IgD-negative memory B cell (primary cell): ENCODE data around the gene PREX1. TPM values are rescaled to one million over a fixed set of nuclear protein-coding genes. Genes with fewer than 3 reads are reported as not detected.

Experiments used
- H3K27ac Mint-ChIP-seq, 3 donors: one replicate each; pipeline ENCODE4 v1.8.0; 2020 to 2022; ENCODE audit warnings: mild to moderate bottlenecking in 3 of 3, mixed read lengths in 3 of 3, moderate library complexity in 1 of 3
- H3K27me3 Mint-ChIP-seq: one replicate; pipeline ENCODE4 v1.8.0; 2021; ENCODE audit warnings: mixed read lengths
- H3K36me3 Mint-ChIP-seq: one replicate; pipeline ENCODE4 v1.8.0; 2020; ENCODE audit warnings: mild to moderate bottlenecking, mixed read lengths
- H3K4me1 Mint-ChIP-seq, 3 donors: one replicate each; pipeline ENCODE4 v1.8.0; 2020 to 2022; ENCODE audit warnings: mixed read lengths in 3 of 3, mild to moderate bottlenecking in 1 of 3
- H3K4me3 Mint-ChIP-seq, 4 donors: one replicate each; pipeline ENCODE4 v1.8.0; 2020 to 2022; ENCODE audit warnings: mild to moderate bottlenecking in 4 of 4, mixed read lengths in 4 of 4, moderate library complexity in 3 of 4
- H3K9me3 Mint-ChIP-seq, 3 donors: one replicate each; pipeline ENCODE4 v1.8.0; 2020 to 2021; ENCODE audit warnings: mixed read lengths in 3 of 3, mild to moderate bottlenecking in 1 of 3
- polyA plus RNA-seq: library from polyadenylated mRNA; unstranded; fragments of 300-500 nt; fragmentation: Illumina TruSeq; gene quantifications from one replicate; pipeline ENCODE4 v1.2.3, GENCODE V29; 2021

The PREX1 gene
- polyA plus RNA-seq, 1 donor from 2014 or later, result 41.7 TPM

DNA sequence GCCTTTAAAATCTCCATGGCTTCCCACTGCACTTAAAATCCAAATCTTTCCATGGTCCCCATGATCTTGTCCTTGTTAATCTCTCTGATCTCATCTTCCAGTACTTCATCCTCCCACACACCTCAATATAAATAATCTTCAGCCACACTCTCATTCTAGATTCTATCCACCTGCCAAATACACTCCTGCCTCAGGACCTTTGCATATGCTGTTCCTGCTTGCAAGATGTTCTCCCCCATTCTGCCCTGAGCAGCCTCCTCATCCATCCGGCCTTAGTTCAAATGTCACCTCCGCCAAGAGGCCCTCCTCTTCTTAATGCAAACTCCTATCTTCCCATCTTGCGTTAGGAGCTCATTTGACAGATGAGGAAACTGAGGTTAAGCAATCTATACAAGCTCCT lies 77.4 kb downstream of the PREX1 start:
- Mint-ChIP-seq H3K27me3 (no peaks in the 10 kb centered on the region), H3K27ac (peak overlapping the region in 2 of 3 donors; percentile 82 to 85), H3K4me3 (peak overlapping the region; percentile 3 to 87 (median 49)), H3K4me1 (peaks cover 61 to 84% (median 73%) of the 10 kb centered on the region in 3 donors), H3K9me3 (peaks cover 0 to 5% (median 2%) of the 10 kb centered on the region in 3 donors), H3K36me3 (peaks cover 4% of the 10 kb centered on the region)

DNA sequence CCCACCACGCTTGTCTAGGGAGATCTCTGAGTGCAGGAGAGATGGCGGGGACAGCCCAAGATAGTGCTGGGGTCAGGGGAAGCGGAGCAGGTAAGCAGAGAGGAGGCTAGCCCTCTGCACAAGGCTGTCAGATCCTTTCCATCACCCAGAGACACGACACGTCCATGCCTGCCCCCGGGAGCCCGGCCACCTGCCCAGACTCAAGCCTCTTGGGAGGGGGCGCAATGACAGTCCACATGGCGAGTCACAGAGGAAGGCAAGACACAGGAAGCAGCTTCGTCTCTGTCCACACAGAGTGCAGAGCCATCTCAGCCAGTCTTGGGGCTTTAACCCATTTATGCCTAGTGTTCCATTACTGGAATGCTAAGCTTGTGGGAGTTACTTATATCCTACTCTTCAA lies 78.4 kb downstream of the PREX1 start:
- Mint-ChIP-seq H3K9me3 (no peaks in the 10 kb centered on the region), H3K36me3 (peaks cover 4% of the 10 kb centered on the region), H3K4me1 (peaks cover 63 to 77% (median 66%) of the 10 kb centered on the region in 3 donors), H3K27ac (peak overlapping the region; percentile 82 to 96 (median 86)), H3K4me3 (peak overlapping the region in 2 of 4 donors; percentile 58 to 87), H3K27me3 (no peaks in the 10 kb centered on the region)

DNA sequence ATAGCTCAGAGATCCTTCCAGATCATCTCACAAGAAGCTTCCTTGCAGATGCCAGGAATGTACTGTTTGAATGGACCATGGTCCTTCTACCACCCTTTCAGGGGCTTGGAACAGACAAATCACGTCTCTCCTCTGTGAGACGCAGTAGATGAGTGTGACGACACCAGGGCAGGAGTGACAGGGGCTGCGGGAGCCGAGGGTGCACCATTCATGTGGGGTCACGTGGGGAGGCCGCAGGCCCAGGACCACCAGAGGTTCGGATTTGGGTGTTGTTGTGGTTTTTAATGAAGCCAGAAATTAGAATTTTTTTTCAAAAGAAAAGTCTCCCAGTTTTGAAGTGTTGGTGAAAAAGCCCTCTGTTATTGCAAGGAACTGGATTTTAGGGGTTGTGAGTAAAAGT lies 79.2 kb downstream of the PREX1 start:
- Mint-ChIP-seq H3K27me3 (no peaks in the 10 kb centered on the region), H3K27ac (peak overlapping the region; percentile 82 to 96 (median 91)), H3K9me3 (no peaks in the 10 kb centered on the region), H3K4me1 (peaks cover 56 to 70% (median 58%) of the 10 kb centered on the region in 3 donors), H3K36me3 (peaks cover 5% of the 10 kb centered on the region), H3K4me3 (peak overlapping the region in 3 of 4 donors; percentile 60 to 85 (median 77))

DNA sequence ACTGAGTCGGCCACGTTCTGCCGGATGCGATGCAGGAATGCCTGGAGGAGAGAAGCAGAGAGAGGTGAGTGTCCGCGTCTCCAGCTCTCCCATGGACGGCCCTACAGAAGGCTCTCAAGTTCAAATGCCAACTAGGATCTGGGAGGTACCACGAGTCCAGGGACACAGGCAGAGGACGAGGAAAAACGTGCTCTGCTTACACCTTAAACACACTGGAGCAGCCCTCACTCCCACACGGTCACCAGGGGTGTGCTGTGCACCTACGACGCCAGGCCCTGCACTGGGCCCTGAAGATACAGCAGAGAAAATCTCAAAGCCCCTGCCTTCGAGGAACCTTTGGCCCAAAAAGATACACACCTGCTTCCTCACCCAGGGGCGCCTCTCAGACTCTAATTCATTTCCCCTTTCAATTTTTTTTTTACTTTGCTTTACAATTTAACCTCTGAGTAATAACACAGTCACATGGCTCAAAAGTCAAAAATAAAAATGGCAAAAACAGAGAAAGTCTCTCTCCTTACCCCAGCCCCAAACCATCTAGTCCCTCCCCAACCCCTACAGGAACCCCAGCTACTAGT lies 79.9 kb downstream of the PREX1 start:
- Mint-ChIP-seq H3K36me3 (peaks cover 2% of the 10 kb centered on the region), H3K27me3 (no peaks in the 10 kb centered on the region), H3K27ac (peak overlapping the region; percentile 45 to 91 (median 82)), H3K4me3 (peak overlapping the region; percentile 57 to 85 (median 68)), H3K4me1 (peaks cover 49 to 66% (median 53%) of the 10 kb centered on the region in 3 donors), H3K9me3 (no peaks in the 10 kb centered on the region)

DNA sequence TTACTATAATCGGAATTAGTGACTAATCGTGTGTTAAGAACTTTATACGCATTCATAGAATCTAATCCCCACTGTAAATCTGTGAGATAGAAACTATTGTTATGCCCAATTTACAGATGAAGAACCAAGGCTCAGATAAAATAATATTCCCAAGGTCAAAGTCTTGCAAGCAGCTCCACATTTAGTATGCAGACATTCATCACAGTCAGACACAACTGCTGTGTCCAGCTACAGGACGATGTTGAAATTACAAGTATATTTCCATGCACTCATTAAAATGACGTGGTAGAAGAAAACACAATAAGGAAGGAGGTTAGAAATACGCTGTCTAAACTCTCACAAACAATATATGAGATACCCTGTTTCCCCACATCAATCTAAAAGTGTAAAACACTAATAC lies 82.5 kb downstream of the PREX1 start:
- Mint-ChIP-seq H3K27me3 (no peaks in the 10 kb centered on the region), H3K27ac (peak overlapping the region in 1 of 3 donors; percentile 51), H3K9me3 (no peaks in the 10 kb centered on the region), H3K36me3 (peaks cover 1% of the 10 kb centered on the region), H3K4me1 (peaks cover 40 to 49% (median 41%) of the 10 kb centered on the region in 3 donors), H3K4me3 (no peak overlapping the region)

DNA sequence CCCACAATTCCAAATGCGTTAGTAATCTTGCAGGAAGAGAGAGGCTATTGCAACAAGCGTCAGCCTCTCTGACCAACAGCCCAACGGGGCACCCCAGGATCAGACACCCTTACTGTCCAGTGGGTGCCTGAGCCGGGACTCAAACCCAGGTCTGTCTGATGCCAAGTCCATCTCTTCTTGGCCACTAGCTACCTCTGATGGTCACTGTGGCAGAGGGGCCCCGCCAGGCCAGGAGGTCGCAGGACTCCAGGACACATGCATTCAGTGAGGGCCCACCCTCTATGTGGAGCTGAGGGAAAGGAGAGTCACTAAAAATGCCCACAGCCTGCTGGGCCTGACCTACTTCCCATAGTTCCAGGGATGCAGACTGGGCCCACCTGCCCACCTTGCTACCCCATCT lies 83.3 kb downstream of the PREX1 start:
- Mint-ChIP-seq H3K27me3 (no peaks in the 10 kb centered on the region), H3K4me1 (peaks cover 39 to 49% (median 41%) of the 10 kb centered on the region in 3 donors), H3K27ac (no peak overlapping the region), H3K36me3 (peaks cover 1% of the 10 kb centered on the region), H3K9me3 (no peaks in the 10 kb centered on the region), H3K4me3 (no peak overlapping the region)

DNA sequence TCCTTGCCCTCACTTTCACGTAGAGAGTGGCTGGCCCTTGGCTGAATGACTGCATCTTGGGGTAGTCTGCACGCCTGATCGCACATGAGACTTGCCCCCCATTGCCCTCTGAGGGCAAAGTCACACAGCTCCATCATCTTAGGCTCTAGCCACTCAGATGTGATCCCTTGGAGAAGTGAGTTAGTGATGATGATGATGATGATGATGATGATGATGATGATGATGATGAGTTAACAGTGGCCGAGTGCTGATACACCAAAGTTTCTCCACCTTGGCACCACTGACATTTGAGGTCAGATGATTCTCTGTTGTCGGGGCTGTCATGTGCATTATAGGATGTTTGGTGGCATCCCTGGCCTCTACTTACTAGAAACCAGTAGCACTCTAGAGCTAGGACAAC lies 84.0 kb downstream of the PREX1 start:
- Mint-ChIP-seq H3K36me3 (peaks cover 1% of the 10 kb centered on the region), H3K4me1 (peaks cover 41 to 50% (median 44%) of the 10 kb centered on the region in 3 donors), H3K9me3 (no peaks in the 10 kb centered on the region), H3K27me3 (no peaks in the 10 kb centered on the region), H3K27ac (no peak overlapping the region), H3K4me3 (no peak overlapping the region)

DNA sequence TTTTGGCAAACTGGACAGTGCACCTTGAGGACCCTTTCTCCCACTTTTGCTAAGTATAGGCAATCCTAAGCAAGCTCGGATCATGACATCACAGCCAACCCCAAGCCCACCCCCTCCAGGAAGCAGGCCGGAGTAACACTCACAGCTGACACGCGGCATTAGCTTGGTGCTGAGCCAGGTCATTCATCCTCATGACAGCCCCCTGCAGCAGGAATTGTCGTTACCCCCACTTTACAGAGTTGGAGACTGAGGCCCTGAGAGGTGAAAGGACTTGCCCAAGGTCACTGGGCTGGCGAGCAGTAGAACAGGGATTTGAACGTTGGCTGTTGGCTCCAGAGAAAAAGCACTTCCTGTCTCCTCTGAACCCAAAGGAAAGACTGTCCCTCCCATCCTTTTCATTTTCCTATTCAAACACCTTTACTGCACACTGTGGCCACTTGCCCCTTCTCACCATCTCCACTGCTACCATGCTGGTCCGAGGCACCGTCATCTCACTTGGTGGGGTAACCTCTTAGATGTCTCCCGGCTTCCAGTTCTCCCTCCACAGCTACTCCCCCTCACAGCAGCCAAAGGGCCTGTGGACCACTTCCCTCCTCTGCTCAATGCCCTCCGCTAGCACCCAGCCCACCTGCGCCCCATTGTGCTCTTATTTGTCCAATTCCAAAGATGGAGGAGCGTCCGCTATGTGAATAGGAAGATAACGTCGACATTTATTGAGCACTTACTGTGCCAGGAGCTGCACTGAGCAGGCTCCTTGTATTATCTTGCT lies 84.7 kb downstream of the PREX1 start:
- Mint-ChIP-seq H3K4me1 (peaks cover 37 to 50% (median 40%) of the 10 kb centered on the region in 3 donors), H3K36me3 (peaks cover 1% of the 10 kb centered on the region), H3K9me3 (no peaks in the 10 kb centered on the region), H3K4me3 (no peak overlapping the region), H3K27me3 (no peaks in the 10 kb centered on the region), H3K27ac (peak overlapping the region in 2 of 3 donors; percentile 15 to 70)

DNA sequence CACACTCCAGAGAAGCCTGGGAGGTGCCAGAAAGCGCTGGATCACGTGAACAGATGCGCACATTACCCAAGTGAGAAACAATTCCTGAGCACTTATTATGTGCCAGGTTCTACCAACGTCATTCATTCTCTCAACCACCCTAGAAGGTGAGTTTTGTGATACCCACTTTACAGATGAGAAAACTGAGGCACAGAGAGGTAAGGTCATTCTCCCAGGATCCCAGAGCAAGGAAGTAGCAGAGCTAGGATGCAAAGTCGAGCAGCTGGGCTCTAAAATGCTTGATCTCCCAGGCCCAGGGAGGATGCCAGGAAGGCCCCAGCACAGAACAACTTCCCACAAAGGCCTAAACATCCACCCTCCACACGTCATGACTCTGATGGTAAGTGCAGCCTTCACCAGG lies 85.6 kb downstream of the PREX1 start:
- Mint-ChIP-seq H3K4me1 (peaks cover 40 to 52% (median 43%) of the 10 kb centered on the region in 3 donors), H3K4me3 (no peak overlapping the region), H3K36me3 (peaks cover 1% of the 10 kb centered on the region), H3K9me3 (no peaks in the 10 kb centered on the region), H3K27ac (no peak overlapping the region), H3K27me3 (no peaks in the 10 kb centered on the region)

DNA sequence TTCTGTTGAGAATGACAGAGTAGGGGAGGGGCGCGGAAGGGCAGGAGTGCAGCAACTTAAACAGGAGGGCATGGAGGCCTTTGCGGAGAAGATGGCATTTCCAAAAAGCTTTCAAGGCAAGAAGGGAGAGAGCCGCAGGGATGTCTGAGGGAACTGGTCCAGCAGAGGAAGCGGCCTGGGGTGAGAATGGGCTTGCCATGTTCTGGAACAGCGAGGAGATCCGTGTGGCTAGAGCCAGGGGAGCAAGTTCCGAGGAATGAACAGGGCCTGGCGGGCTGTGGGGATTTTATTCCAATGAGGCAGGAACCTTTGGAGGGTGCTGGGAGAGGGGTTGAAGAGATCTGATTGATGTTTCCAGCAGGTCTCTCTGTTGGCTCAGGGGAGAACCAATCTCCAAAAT lies 86.1 kb downstream of the PREX1 start:
- Mint-ChIP-seq H3K4me3 (peak overlapping the region in 1 of 4 donors; percentile 43), H3K9me3 (no peaks in the 10 kb centered on the region), H3K4me1 (peaks cover 45 to 52% (median 45%) of the 10 kb centered on the region in 3 donors), H3K36me3 (peaks cover 3% of the 10 kb centered on the region), H3K27me3 (no peaks in the 10 kb centered on the region), H3K27ac (peak overlapping the region in 1 of 3 donors; percentile 76)

DNA sequence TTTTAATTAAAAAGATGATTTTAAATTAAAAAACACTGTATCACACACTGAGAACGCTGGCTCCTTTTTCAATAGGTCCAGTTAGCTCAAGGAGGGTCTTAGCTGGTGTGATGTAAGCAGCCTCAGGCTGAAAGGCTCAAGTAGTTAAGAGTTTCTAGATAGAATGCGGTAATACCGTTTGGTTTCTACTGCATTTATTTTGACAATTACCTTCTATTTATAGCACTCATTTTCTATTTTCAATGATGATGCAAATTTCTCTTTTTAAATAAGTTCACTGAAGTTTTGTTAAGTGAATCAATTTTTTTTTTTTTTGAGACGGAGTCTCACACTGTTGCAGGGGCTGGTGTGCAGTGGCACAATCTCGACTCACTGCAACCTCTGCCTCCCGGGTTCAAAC lies 87.1 kb downstream of the PREX1 start:
- H3K27ac Mint-ChIP-seq, result no peak overlapping the region
- no peaks in the 10 kb centered on the region for H3K27me3 Mint-ChIP-seq
- H3K4me1 Mint-ChIP-seq, result peaks cover 48 to 57% (median 50%) of the 10 kb centered on the region in 3 donors
- peak overlapping the region in 1 of 4 donors; percentile 52 for H3K4me3 Mint-ChIP-seq
- no peaks in the 10 kb centered on the region for H3K9me3 Mint-ChIP-seq
- H3K36me3 Mint-ChIP-seq, result peaks cover 3% of the 10 kb centered on the region

DNA sequence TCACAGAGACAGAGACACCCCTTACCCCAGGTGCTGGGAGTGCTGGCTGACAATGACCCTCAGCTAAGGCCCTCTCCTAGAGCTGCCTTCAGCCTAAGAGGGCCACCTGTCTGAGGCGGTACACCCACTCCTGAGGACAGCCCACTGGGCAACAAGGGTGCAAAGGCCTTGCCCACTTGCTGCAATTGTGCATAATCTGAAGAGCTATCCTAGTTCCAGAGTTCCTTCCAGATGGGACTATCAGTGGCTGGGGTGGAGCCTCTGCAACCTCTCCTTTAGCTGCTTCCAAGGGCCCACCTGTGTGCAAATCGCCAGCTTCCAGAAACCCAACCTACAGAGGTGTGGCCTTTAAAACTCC lies 87.5 kb downstream of the PREX1 start:
- Mint-ChIP-seq H3K4me3 (peak overlapping the region in 2 of 4 donors; percentile 43 to 84), H3K27ac (peak overlapping the region; percentile 38 to 76 (median 41)), H3K9me3 (no peaks in the 10 kb centered on the region), H3K27me3 (no peaks in the 10 kb centered on the region), H3K36me3 (peaks cover 3% of the 10 kb centered on the region), H3K4me1 (peaks cover 44 to 53% (median 52%) of the 10 kb centered on the region in 3 donors)

DNA sequence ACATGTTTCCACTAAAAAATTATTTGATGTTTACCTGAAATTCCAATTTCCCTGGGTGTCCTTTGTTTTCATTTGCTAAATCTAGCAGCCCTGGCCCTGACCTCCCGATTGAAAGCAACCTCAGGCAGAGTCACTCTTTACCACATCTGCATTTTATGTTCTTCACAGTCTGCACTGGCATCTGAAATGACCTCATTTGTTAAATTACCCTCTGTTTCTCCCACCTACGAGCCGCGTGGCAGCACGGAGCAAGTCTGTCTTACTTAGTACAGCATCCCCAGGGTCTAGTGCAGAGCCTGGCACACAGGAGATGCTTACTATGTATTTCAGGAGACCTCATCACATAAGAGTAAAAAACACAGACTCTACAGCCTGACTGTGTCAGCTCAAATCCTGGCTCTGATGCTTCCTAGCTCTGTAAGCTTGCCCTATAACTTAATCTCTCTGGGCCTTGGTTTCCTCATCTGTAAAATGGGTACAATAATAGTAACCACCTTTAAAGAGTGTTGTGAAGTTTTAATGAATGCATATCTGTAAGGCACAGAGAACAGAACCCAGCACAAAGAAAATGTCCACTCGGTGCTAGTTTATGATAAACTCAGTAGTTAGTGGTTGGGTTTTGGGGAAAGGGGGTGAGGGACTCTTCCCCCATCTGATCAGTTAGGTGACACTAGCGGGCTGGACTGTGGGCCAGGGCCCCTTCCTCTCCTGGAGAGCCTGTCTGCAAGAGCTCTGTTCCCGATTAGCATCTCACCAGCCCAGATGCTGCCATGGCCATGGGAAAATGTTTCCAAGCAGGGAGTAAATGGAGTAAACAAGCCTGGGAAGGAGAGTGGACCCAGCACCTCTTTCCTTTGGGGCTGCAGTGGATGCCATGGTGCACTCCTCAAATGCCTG lies 88.2 kb downstream of the PREX1 start:
- peaks cover 42 to 53% (median 52%) of the 10 kb centered on the region in 3 donors for H3K4me1 Mint-ChIP-seq
- H3K27ac Mint-ChIP-seq, result peak overlapping the region; percentile 27 to 41 (median 38)
- peak overlapping the region in 2 of 4 donors; percentile 23 to 84 for H3K4me3 Mint-ChIP-seq
- H3K36me3 Mint-ChIP-seq, result peaks cover 3% of the 10 kb centered on the region
- H3K9me3 Mint-ChIP-seq, result no peaks in the 10 kb centered on the region
- H3K27me3 Mint-ChIP-seq, result no peaks in the 10 kb centered on the region

DNA sequence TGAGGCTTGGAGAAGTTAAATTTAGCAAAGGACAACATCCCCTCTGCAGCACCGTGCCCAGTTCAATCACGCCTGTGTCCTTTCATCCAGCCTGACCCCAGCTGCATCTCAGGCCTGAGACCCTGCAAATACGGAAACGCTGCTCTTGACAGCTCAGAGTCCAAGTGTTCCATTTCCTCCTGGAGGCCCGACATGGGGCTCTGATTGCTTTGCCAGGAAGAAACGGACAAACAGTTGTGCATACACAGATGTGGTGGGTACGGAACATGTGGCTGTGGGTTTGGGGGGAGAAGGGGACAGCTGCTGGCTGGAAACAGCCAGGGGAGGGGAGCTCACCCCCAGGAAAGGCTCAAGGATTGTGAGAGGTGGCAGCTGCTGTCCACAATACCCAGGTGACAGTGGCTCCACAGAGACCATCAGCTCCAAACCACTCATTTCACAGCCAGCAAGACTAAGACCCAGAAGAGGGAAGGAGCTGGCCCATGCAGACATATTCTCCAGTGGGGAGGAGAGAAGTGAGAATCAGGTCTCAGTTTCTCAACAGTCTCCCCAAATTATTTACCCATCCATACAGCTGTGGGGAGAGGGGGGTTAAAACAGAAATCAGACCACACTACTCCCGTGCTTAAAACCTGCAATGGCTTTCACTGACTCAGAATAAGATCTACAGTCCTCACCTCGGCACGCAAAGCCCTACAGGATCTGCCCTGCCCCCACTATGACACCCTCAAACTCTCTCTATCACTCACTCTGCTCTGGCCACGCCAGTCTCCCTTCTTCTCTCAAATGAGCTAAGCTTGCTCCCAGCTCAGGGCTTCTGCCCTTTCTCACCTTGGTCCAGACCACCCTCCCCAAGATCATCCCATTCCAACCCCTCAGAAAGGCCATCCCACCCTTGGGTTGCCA lies 89.1 kb downstream of the PREX1 start:
- Mint-ChIP-seq H3K27ac (peak overlapping the region; percentile 38 to 55 (median 41)), H3K4me1 (peaks cover 42 to 53% (median 52%) of the 10 kb centered on the region in 3 donors), H3K27me3 (no peaks in the 10 kb centered on the region), H3K9me3 (no peaks in the 10 kb centered on the region), H3K4me3 (peak overlapping the region in 2 of 4 donors; percentile 2 to 55), H3K36me3 (peaks cover 2% of the 10 kb centered on the region)
